NB4 (cell line): ENCODE data around the gene FANCF.

Experiments
- DNase-seq: peaks from one replicate; pipeline ENCODE4 v3.0.0; 2010; ENCODE audit warnings: low read depth
- H3K4me3 ChIP-seq: one replicate; pipeline ENCODE4 v1.5.1; 2011; ENCODE audit warnings: mild to moderate bottlenecking, low read depth, low read length, moderate library complexity
- CTCF ChIP-seq: IDR thresholded peaks from one replicate; pipeline ENCODE4 v1.5.1; 2012; ENCODE audit warnings: low read depth, low read length
- MAX ChIP-seq: IDR thresholded peaks from 2 replicates; pipeline ENCODE4 v1.6.1; 2011; ENCODE audit warnings: low read depth, low read length
- MYC ChIP-seq: IDR thresholded peaks from 2 replicates; pipeline ENCODE4 v1.6.1; 2011; ENCODE audit warnings: low read depth, low read length
- POLR2A ChIP-seq: IDR thresholded peaks from 2 replicates; pipeline ENCODE4 v1.6.1; 2011; ENCODE audit warnings: mild to moderate bottlenecking; ENCODE audit not compliant: insufficient read length; ENCODE audit errors: extremely low read depth

Gene FANCF

DNA sequence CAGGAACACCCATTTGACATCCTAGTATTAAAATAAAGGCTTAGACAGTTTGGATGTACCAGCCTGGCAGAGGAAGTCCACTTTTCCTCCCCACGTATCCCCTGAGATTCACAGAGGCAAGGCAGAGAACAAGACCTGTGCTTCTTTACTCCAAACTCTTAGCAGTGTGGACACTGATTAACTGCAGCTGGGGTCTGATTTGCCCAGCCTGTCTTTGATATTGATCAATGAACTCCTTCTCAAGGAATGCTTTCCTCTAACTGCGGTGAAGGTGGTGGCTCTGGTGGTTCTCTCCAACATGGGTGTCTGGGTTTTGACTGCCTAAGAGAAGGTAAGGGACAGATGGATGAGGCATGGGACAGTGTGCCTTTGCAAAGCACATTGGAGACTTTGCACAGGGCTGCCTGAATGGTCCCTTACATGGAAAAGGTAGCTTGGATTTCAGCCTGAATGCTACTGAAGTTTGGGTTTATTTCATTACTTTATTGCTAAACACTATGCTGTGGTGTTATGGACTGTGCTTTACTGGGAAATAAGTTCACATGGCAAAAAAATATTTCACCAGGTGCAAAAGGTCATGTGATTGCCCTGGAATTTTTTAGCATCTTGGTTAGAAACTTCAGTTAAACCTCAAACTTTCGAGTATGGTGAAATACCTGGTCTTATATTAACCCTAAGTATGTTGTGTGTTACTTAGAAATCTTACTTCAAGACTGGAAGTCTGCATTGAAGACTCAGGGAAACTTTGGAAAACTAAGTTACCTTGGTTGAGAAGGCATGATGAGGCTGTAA is 42.6 kb upstream of the FANCF start:
- TF ChIP-seq MAX (no peak), POLR2A (no peak), CTCF (no peak), MYC (no peak)
- no peak overlapping the region for H3K4me3 ChIP-seq
- no peak for DNase-seq

DNA sequence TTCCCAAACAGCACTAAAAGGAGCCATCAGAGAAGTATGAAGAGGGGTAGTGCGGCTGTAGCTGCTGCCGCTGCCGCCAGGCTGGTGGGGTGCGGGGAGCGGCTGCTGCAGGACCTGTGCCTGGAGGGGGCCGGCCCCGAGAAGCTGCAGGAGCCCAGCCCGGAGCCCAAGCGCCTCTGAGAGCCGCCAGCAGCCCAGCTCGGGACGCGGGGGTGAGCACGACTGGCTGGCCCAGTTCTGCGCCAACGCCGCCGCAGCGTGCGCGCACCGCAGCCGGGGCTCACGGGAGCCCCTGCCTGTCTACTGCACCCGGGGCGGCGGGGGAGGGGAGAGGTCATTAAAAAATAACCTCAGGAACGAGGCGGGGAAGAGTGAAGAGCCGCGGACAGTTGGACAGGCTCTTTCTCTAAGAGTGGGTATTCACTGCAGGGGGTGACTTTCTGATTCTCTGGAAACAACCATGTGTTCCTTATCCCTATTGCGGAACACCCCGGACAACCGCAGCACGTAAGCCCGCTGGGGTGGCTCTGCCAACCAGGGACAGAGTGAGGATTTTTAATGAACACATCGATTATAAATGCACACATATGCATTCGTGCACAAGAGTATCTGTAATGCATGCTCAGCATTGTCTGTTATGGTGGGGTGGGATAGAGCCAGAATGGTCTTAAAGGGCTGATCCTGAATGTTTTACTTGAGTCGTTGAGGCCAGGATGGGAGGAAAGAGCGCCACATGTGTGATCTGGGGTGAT is 41.2 kb upstream of the FANCF start:
- no peak for DNase-seq
- H3K4me3 ChIP-seq: no peak overlapping the region
- TF ChIP-seq MAX (no peak), POLR2A (no peak), CTCF (no peak), MYC (no peak)

- no peak for TF ChIP-seq MAX
- no peak for TF ChIP-seq POLR2A
- TF ChIP-seq MYC: no peak
- TF ChIP-seq CTCF: no peak
- H3K4me3 ChIP-seq: no peak within 1 kb of the TSS
- DNase-seq: no peak
Observed at GRCh38 chr11:22666325-22666687, 40.7 kb upstream of the FANCF start, which contains the start of gene GAS2. GAS2 (plus strand) TSS chr11:22666611; CDS start chr11:22674870, 8,259 bp downstream.

GRCh38 chr11:22659783-22660182 is 34.2 kb upstream of the FANCF start:
- TF ChIP-seq POLR2A (no peak), MYC (no peak), CTCF (no peak), MAX (no peak)
- DNase-seq: no peak
- H3K4me3 ChIP-seq: no peak overlapping the region

GRCh38 chr11:22657101-22657694 is 31.6 kb upstream of the FANCF start:
- no peak for TF ChIP-seq CTCF
- TF ChIP-seq MYC: no peak
- TF ChIP-seq POLR2A: no peak
- TF ChIP-seq MAX: no peak
- DNase-seq: no peak
- H3K4me3 ChIP-seq: no peak overlapping the region
